ENCODE measurements around the gene NUP85.
"Not testable (repeated sequence)": the region's sequence is repeated elsewhere in the genome, so short reads cannot be mapped to it uniquely, and the experiment has no call there.

Gene NUP85

DNA sequence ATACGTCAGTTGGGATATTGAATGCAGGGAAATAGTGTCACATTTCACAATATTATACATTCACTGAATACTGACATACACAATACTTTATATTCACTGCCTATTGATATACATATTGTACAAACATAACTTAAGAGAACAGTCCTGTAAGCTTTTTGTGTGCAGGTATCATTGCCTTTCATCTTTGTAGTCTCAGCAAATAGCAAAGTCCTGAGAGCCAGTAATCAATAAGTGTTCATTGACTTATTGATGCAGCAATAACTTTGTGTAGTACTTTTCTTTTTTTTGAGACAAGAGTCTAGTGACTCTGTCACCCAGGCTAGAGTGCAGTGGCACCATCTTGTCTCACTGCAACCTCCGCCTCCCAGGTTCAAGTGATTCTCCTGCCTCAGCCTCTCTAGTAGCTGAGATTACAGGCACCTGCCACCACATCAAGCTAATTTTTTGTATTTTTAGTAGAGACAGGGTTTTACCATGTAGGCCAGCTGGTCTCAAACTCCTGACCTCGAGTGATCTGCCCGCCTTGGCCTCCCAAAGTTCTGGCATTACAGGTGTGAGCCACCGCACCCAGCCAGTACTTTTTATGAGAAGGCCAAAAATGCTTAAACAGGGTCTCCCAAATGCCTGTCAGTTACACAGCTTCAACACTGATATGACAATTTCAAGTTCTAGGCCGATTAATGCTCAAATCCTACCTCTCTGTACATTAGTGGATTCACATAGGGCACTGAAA lies 5.4 kb upstream of the NUP85 start:
- DNase-seq: no peak

DNA sequence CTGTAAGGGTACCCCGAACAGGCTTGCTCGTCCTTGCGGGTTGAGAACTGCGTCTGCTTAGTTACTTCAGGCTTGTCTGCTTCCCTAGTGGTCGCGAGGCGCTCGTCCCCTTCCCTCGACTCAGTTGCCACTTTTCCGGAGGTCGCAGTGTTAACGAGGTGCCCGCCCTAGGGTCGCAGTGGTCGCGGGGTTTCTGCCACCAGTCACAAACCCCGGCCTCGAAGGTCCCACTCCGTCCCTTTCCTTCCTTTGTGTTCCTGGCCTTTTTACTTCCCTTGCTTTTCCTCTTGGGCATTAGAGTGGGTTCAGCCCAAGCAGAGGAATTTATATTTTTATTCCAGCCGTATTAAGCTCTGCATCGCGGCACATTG lies 299 bp downstream of the NUP85 start:
- no peak for DNase-seq

DNA sequence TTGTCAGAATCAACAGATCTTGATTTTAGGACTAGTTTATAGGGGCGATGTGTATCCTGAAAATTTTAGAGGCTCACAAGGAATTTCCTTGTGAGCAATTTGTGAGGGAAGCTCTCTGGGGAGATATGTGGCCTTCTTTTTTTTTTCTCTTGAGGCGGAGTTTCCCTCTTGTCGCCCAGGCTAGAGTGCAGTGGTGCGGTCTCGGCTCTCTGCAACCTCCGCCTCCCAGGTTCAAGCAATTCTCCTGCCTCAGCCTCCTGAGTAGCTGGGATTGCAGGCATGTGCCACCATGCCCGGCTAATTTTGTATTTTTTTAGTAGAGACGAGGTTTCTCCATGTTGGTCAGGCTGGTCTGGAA lies 1.6 kb downstream of the NUP85 start:
- not testable (repeated sequence) for DNase-seq

DNA sequence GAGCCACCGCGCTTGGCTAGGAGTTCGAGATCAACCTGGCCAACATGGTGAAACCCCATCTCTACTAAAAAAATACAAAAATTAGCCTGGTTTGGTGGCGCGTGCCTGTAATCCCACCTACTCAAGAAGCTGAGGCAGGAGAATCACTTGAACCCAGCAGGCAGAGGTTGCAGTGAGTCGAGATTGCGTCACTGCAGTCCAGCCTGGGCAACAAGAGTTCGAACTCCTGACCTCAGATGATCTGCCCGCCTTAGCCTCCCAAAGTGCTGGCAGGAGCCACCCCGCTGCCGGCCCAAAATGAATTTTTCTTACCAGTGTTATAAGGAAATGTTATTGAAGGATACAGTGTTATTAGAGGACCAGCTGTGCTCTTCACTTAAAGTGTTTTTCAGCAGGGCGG lies 2.3 kb downstream of the NUP85 start:
- DNase-seq: no peak

DNA sequence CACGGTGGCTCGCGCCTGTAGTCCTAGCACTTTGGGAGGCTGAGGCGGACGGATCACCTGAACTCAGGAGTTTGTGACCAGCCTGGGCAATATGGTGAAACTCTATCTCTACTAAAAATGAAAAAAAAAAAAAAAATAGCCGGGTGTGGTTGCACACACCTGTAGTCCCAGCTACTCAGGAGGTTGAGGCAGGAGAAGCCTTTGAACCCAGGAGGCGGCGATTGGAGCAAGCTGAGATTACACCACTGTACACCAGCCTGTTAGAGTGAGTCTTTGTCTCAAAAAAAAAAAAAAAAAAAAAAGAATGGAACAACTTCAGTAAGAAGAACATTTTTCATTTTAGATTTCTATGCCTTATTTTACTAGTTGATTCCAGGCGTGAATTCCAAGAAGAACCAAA lies 2.7 kb downstream of the NUP85 start:
- no peak for DNase-seq

DNA sequence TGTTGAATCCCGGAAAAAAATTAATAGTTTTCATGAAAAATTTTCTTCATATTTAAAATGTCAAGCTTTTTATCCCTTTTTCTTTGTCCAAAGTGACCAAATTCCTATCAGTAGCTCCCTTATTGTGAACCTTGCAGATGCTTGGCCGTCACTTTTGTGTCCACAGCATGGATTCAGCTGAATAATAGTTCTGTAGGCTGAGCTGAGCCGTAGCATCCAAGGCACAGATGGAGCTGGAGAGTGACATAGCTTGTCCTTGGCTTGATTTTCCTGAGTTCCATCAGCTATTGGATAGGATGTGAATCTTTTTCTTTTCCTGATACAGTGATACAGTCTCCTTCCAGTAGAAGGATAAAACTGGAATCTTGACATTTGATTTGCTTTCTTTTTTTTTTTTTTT lies 3.6 kb downstream of the NUP85 start:
- DNase-seq: no peak

DNA sequence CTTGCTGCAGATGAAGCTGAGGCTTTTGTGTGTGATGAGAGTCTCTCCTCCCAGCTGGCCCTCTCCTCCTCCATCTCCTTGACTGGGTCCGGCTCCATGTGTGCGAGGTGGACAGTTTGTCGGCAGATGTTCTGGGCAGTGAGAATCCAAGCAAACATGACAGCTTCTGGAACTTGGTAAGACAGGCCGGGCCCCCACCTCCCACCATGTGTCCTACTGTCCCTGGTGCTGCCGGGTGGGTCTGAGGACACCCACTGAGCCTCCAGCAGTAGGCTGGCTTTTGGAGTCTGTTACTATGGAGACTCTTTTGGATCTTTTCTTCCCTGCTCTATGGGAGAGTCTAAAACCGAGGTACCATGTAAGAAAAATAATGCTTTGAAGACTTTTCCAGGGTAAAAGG lies 12.7 kb downstream of the NUP85 start:
- DNase-seq: no peak

DNA sequence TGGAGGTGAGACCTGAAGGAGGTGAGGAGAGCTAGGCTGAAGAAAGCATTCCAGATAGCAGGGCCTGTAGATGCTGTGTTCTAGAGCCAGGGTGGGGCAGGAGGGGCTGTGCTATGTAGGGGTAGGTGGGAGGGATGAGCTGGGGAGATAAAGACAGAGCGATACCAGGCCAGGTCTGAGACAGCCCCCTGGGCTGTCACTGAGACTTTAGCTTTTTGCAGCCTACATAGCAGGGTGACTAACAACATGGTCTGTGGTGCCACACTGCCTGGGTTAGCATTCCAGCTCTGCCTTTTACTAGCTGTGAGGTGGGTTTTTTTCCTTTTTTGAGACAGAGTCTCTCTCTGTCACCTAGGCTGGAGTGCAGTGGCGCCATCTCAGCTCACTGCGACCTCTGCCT lies 14.3 kb downstream of the NUP85 start:
- no peak for DNase-seq

DNA sequence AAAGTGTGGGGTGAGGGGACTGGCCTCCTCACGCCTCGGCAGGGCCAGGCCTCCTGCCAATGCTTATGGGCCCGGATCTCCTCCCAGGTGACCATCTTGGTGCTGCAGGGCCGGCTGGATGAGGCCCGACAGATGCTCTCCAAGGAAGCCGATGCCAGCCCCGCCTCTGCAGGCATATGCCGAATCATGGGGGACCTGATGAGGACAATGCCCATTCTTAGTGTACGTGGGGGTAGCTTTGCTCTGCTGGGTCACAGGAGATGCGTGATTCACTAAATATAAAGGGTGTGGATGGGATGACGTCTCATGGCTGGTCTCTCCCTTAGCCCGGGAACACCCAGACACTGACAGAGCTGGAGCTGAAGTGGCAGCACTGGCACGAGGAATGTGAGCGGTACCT lies 19.5 kb downstream of the NUP85 start:
- no peak for DNase-seq

DNA sequence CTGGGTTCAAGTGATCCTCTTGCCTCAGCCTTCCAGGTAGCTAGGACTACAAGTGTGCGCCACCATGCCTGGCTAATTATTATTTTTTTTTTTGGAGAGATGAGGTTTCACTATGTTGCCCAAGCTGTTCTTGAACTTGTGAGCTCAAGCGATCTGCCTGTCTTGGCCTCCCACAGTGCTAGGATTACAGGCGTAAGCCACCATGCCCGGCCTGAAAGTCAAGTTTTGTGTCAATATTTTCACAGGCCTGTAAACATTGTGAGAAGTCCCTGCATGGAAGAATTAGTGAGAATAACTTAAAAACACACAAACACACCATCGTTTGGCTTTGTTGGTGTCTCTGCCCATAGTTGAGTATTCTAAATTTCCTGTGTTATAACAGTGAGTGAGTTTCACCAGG lies 22.2 kb downstream of the NUP85 start:
- DNase-seq: no peak

DNA sequence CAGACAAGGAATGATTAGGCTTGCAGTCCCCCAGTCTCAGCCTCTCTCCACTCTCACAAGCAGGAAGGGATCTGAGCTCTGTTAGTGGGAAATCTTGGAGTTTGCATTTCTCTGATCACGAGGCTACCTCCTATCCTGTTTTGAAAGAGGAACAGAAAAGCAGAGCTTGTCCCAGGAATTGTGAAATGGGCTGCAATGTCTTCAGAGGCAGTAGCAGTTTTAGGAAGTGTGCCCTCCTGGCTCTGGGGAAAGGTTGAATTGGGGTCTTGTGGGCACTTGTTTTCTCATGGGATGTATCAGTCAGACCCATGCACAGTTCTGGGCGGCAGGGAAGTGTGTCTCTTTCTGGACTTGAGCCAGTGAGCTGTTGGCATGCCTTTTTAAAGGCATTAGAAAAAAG lies 22.8 kb downstream of the NUP85 start:
- DNase-seq: no peak

DNA sequence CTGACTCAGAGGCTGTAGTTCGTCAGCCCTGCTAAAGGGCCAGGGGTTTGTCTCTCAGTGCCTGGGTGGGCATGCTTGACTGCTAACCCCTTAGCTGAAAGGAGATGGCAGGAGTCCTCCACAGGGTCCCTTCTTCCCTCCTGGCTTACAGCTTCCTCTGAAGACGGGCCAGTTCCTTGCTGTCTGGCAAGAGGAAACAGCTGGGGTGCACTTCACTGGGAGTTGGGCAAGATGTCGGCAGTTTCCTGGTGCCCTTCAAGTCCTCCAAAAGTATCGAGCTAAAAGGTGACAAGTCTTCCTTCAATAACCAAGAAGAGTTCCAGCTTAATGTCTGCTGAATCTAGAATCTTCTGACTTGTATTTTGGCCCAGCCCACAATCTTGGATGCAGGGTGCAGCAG lies 23.4 kb downstream of the NUP85 start:
- no peak for DNase-seq

DNA sequence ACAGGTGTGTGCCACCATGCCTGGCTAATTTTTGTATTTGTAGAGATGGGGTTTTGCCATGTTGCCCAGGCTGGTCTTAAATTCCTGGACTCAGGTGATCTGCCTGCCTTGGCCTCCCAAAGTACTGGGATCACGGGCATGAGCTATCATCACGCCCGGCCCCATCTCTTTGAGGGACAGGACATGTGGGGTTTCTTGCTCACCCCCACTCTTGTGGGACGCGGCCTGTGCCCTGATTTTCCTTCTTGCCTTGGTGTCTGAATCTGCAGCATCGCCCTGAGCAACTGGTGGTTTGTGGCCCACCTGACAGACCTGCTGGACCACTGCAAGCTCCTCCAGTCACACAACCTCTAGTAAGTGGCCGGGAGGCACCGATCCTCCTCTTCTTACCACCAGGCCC lies 25.6 kb downstream of the NUP85 start:
- no peak for DNase-seq

DNA sequence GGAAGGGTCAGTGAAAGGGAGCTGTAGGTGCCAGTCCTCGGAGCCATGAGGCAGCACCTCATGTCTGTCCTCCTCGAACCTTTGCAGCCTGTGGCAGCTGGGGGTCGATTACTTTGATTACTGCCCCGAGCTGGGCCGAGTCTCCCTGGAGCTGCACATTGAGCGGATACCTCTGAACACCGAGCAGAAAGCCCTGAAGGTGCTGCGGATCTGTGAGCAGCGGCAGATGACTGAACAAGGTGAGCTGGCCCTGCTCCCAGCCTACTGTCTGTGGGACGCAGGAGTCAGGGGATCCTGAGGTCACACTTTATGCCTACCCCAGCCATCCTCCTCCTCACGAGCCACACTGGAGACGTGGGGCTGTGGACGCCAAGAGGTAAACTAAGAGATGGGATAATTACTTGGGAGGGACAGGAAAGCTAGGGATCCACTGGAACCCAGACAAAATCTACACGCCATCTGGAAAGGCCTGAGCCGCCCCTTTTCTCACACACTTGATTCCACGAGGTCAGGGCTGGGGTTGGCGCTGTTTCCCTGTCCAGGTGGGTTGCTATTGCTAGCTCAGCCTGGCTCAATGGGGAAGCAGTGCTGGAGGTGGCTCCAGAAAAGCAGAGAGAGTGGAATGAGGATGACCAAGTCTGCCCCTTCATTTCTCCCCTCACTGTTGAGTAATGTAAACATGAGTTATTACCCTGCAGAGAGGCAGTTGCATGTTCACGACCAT lies 26.4 kb downstream of the NUP85 start:
- no peak for DNase-seq

DNA sequence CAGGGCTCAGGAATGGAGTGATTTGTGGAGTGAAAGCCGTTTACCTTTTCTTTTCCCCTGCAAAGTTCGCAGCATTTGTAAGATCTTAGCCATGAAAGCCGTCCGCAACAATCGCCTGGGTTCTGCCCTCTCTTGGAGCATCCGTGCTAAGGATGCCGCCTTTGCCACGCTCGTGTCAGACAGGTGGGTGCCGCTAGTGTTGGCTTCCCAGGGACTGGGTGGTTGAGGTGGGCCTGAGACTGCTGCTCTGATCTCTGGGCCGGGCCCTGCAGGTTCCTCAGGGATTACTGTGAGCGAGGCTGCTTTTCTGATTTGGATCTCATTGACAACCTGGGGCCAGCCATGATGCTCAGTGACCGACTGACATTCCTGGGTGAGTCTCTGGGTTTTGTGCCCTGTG lies 27.3 kb downstream of the NUP85 start:
- DNase-seq: no peak

DNA sequence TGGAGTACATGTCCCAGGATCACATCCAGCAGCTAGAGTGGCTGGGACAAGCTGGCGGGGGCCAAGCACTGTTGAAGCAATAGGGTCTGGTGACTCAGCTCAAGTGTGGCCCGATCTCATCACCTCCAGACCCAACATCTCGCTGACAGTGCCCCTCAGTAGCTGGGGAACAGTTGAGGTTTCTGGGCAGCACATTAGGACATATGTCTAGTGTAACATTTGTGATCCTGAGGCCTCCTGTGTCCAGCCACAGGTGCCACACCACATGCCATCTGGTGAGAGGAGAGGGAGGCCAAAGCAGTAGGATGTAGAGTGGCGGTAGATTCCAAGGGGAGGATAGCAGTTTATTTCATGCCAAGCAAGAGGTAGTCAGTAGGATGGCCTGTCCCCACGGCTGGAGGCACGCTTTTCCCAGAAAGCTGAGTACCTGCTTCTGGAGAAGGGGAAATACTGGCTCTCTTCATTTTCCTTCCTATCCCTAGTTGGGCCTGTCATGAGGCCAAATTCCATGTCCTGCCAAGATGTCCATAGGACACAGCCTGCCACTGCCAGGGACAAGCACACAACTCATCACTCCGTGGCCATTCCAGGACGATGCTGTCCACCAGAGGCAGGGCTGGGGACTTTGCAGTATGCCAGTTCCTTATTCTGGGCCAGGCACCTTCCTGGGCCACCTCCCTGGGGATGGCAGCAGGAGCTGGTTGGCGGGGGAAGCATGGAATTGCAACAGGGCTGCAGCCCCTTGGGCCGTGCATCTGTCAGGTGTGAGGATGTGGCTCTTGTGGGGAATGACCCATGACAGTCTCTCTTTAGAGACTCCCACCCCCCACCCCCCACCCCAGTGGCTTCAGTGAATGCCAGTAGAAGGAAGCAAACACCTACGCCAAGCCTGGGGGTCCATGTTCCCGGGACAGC lies 31.9 kb downstream of the NUP85 start:
- DNase-seq: no peak

DNA sequence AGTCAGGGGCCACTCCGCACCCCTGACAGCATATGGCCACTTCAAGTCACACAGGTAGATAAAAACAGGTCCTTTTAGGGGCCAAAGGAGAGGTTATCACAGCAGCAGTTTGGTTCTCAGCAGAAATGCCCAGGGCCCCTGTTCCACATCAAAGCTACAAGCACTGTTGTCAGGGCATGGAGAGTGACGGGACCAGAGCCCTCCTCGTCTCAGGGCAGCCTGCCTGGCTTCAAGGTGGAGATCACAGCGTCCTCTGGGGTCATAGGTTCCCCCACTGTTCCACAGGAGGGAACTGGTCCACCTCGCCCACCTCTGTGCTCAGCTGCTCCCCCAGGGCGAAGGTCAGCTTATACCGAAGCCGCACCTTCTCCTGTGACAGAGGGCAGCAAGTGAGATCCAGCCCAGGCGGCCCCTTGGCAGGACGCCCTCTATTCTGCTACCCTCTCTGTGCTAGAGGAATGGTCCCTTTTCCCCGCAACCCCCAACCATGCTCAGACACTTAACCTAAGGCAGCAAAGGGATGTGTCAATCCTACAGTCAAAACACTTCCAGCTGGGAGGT lies 32.6 kb downstream of the NUP85 start:
- DNase-seq: no peak

DNA sequence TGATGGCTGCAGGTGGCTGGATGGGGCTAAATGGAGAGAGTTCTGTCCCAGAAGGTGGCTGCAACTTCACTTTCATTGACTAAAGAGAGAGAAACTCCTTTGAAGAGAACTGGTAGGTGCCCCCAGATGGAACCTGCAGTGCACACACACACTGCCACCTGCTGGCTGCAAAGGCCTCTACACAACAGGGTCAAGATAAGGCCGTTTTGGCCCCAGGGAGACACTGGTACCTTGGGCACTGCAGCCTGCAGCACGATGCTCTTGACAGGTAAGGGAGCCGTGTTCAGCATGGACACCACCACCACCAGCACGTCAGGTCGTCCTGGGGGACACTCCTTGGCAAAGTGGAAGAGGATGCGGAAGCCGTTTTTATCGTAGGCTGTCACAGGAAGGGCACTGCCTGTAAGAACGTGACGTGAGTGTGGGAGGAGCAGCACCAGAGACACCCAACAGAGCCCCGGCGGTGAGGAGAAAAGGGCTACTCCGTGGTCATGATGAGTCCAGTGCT lies 33.3 kb downstream of the NUP85 start:
- peak; percentile 47 for DNase-seq

DNA sequence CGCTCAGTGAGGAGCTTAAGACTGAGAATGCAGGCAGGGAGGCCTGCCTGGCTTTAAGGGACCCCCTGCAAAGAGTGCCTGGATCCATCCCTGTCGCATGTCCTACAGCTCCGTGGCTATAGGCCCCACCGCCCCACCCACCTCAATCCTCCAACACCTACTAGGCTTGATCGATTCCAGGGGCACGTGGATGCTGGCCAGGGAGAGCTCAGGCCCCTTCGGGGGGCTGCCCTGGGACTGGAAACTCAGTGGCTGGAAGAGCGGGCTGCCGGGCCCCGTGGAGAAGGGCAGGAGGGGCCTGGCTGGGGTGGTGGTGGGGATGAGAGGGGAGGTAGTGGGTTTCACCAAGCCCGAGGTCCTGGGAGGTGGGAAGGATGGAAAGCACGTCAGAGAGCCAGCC lies 33.7 kb downstream of the NUP85 start:
- no peak for DNase-seq

DNA sequence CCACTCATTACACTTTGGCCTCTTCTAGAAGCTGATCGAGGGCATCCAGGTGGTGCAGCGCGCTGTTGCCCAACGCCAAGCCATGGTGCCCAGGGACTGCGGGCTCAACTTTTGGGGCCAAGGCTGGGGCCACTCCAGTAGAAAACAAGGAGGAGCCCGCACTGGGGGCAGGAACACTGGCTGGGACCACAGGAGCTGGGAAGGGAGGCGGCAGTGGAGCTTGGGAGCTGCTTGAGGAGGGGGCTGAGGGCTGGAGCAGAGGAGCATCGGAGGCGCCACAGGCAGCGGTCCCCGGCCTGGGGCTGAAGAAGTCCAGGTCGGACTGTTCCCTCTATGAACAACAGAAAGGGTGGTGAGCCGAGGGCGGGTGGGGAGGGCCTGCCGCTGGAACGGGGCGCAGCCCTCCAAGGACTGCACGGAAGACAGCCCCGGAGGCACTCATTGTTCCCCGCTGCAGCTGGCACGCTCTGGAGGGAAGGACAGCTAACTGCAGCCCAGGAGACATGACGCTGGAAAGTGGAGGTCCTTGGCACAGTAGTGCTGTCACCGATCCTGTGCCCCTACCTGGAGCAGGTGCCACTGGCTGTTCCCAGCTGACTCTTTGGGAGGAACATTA lies 34.4 kb downstream of the NUP85 start:
- DNase-seq: no peak

DNA sequence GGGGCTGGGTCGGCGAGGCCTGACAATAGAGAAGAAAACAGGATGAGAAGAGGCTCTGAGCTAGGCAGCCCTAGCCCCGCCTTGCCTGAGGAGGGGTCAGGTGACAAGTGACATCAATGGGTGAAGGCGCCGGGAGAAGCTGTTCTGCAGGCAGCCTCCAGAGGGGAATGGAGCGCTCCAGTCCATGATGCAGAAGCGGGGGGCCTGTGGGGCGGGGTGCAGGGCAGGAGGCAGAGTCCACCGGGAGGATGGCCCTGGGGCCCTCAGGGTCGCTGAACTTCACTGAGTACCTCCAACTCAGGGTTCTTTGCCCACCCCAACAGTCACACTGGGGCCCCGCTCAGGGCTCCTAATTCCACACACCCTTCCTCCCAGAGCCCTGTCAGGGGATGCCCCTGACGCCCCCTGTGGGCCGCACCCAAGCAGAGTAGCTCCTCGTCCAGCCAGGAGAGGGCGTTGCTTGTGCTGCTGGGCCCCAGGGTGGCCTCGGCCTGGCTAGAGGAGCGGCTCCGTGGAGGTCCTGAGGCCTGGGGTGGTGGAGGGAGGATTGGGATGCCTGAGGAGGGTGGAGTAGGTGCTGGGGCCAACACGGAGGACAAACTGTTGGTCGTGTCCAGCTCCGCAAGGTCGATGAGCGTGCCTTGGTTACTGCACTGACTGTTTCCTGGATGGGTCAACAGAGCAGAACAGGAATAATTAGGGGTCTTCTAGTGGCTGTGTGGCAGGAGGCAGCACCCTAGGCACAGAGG lies 35.1 kb downstream of the NUP85 start:
- DNase-seq: no peak

DNA sequence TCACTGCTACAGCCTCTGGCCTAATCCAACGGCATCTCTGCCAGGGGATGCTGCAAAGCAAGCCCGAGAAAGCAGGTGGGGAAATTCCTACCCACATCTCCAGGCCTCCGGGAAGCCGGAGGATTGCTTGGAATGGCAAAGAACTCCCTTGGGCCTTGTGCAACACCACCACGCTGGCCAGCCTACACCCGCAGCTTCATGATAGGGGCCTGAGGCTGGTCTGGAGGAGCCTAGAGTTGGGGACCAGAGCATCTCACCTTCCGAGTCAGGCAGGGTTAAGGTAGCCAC lies 35.6 kb downstream of the NUP85 start:
- DNase-seq: no peak

Data from T-helper 9 cell (primary cell).